Brain microvascular endothelial cell (primary cell): ENCODE data around the gene CRYZL1.

Source experiments
- DNase-seq: peaks from one replicate; pipeline ENCODE4 v3.0.0-alpha.2; 2020
- H3K27ac ChIP-seq: fragments of 250-450 bp; sonication (Bioruptor Pico); 2 replicates; pipeline ENCODE4 v1.5.1; 2020; ENCODE audit warnings: mild to moderate bottlenecking, moderate library complexity
- H3K27me3 ChIP-seq: fragments of 250-450 bp; sonication (Bioruptor Pico); replicated peaks from 2 replicates; pipeline ENCODE4 v1.5.1; 2020; ENCODE audit warnings: mild to moderate bottlenecking
- H3K36me3 ChIP-seq: fragments of 250-450 bp; sonication (Bioruptor Pico); replicated peaks from 2 replicates; pipeline ENCODE4 v1.5.1; 2020; ENCODE audit warnings: mild to moderate bottlenecking
- H3K4me3 ChIP-seq: 2 replicates; pipeline ENCODE4 v1.5.1; 2011; ENCODE audit warnings: low read depth, mild to moderate bottlenecking, control low read depth, low read length, moderate library complexity
- CTCF ChIP-seq: IDR thresholded peaks from 2 replicates; pipeline ENCODE4 v1.5.1; 2011; ENCODE audit warnings: low read depth, mild to moderate bottlenecking, moderate library complexity, low read length, control low read depth, inconsistent platforms; ENCODE audit errors: missing control alignments
- in situ Hi-C: cut with HindIII; loops from 2 replicates; pipeline ENCODE4 v1.10.0; 2017; ENCODE audit warnings: low sequenced_read_pairs, low pct_ligation_motif_present

CRYZL1 gene

GRCh38 chr21:33566514-33566913, 75.0 kb downstream of the CRYZL1 start:
- TF ChIP-seq CTCF, result no peak
- in situ Hi-C loops, result no loop called here
- Histone ChIP-seq H3K36me3 (peaks cover 55% of the 10 kb centered on the region), H3K27ac (no peak overlapping the region), H3K4me3 (no peak overlapping the region), H3K27me3 (no peaks in the 10 kb centered on the region)
- no peak for DNase-seq

- DNase-seq, result no peak
- H3K36me3 ChIP-seq, result peaks cover 65% of the 10 kb centered on the region
- H3K4me3 ChIP-seq, result no peak overlapping the region
- H3K27me3 ChIP-seq, result no peaks in the 10 kb centered on the region
- in situ Hi-C loops, result no loop called here
- H3K27ac ChIP-seq, result no peak overlapping the region
- TF ChIP-seq CTCF, result no peak
These were observed 79.2 kb downstream of the CRYZL1 start for GRCh38 chr21:33562389-33562788.

GRCh38 chr21:33561373-33561772, 80.2 kb downstream of the CRYZL1 start:
- no peak for TF ChIP-seq CTCF
- in situ Hi-C loops, result no loop called here
- H3K36me3 ChIP-seq, result peaks cover 65% of the 10 kb centered on the region
- no peak overlapping the region for H3K27ac ChIP-seq
- DNase-seq, result no peak
- H3K4me3 ChIP-seq, result no peak overlapping the region
- no peaks in the 10 kb centered on the region for H3K27me3 ChIP-seq

GRCh38 chr21:33560965-33561364, 80.6 kb downstream of the CRYZL1 start:
- Histone ChIP-seq H3K27ac (no peak overlapping the region), H3K4me3 (no peak overlapping the region), H3K36me3 (peaks cover 67% of the 10 kb centered on the region), H3K27me3 (no peaks in the 10 kb centered on the region)
- no peak for TF ChIP-seq CTCF
- DNase-seq, result no peak
- in situ Hi-C loops, result no loop called here

- no peak overlapping the region for H3K27ac ChIP-seq
- in situ Hi-C loops, result no loop called here
- TF ChIP-seq CTCF, result no peak
These were observed 81.7 kb downstream of the CRYZL1 start for GRCh38 chr21:33559813-33560212.

GRCh38 chr21:33558777-33559421, 82.6 kb downstream of the CRYZL1 start:
- DNase-seq, result no peak
- in situ Hi-C loops, result no loop called here
- no peak overlapping the region for H3K27ac ChIP-seq
- no peaks in the 10 kb centered on the region for H3K27me3 ChIP-seq
- no peak for TF ChIP-seq CTCF
- H3K36me3 ChIP-seq, result peaks cover 80% of the 10 kb centered on the region
- no peak overlapping the region for H3K4me3 ChIP-seq

More at GRCh38 chr21:33559813-33560212, 81.7 kb downstream of the CRYZL1 start:
- no peak for DNase-seq
- H3K4me3 ChIP-seq, result no peak overlapping the region
- peaks cover 75% of the 10 kb centered on the region for H3K36me3 ChIP-seq
- no peaks in the 10 kb centered on the region for H3K27me3 ChIP-seq
